ENCODE results near the gene PNPLA7. TPM values are rescaled to one million over a fixed set of nuclear protein-coding genes. Genes with fewer than 3 reads are reported as not detected.

Gene PNPLA7
- total RNA-seq, 1 donor from 2014 or later = 0.39 TPM

GRCh38 chr9:137497921-137498719, 52.1 kb downstream of the PNPLA7 start:
- DNase-seq (ENCODE audit: low read depth in 2 of 2) = no peak

GRCh38 chr9:137496601-137497375, 53.4 kb downstream of the PNPLA7 start:
- no peak for DNase-seq (ENCODE audit: low read depth in 2 of 2)

- DNase-seq (ENCODE audit: low read depth in 2 of 2) = no peak
These were observed 55.5 kb downstream of the PNPLA7 start for GRCh38 chr9:137494550-137495351.

GRCh38 chr9:137494104-137494544, 56.1 kb downstream of the PNPLA7 start:
- DNase-seq (ENCODE audit: low read depth in 2 of 2) = peak in 1 of 2 donors; percentile 18

GRCh38 chr9:137493364-137494103, 56.7 kb downstream of the PNPLA7 start:
- DNase-seq (ENCODE audit: low read depth in 2 of 2) = no peak

- peak in 1 of 2 donors; percentile 56 for DNase-seq (ENCODE audit: low read depth in 2 of 2)
These were observed 57.5 kb downstream of the PNPLA7 start for GRCh38 chr9:137492464-137493363.

- peak; percentile 14 to 64 for DNase-seq (ENCODE audit: low read depth in 2 of 2)
These were observed 58.3 kb downstream of the PNPLA7 start for GRCh38 chr9:137491735-137492432.

GRCh38 chr9:137490532-137491186, 59.5 kb downstream of the PNPLA7 start:
- no peak for DNase-seq (ENCODE audit: low read depth in 2 of 2)

- DNase-seq (ENCODE audit: low read depth in 2 of 2) = no peak
These were observed 61.3 kb downstream of the PNPLA7 start for GRCh38 chr9:137488906-137489305.

GRCh38 chr9:137488327-137488653, 61.9 kb downstream of the PNPLA7 start:
- no peak for DNase-seq (ENCODE audit: low read depth in 2 of 2)

GRCh38 chr9:137487454-137488326, 62.5 kb downstream of the PNPLA7 start:
- no peak for DNase-seq (ENCODE audit: low read depth in 2 of 2)

GRCh38 chr9:137486545-137487453, 63.4 kb downstream of the PNPLA7 start:
- DNase-seq (ENCODE audit: low read depth in 2 of 2) = no peak

- no peak for DNase-seq (ENCODE audit: low read depth in 2 of 2)
These were observed 64.1 kb downstream of the PNPLA7 start for GRCh38 chr9:137486141-137486490.

- DNase-seq (ENCODE audit: low read depth in 2 of 2) = no peak
These were observed 64.7 kb downstream of the PNPLA7 start for GRCh38 chr9:137485343-137486140.

- DNase-seq (ENCODE audit: low read depth in 2 of 2) = no peak
These were observed 65.5 kb downstream of the PNPLA7 start for GRCh38 chr9:137484551-137485315.
